H1 (cell line): ENCODE results near the gene PRKD1.

Source experiments
- CBX5 ChIP-seq: fragments of 300-800, 300-1000 bp; sonication (generic); IDR thresholded peaks from 2 replicates; pipeline ENCODE4 v1.7.1; 2016; ENCODE audit warnings: antibody characterized with exemption, low read length, low read depth
- CHD2 ChIP-seq: IDR thresholded peaks from 2 replicates; pipeline ENCODE4 v1.6.1; 2012; ENCODE audit warnings: low read length, improper control_type of control experiment
- CTCF ChIP-seq, 3 experiments: IDR thresholded peaks; 1 replicate in 2 of 3; 2 replicates in 1 of 3; pipeline versions ENCODE4 v1.5.1 to v1.6.1; 2011; ENCODE audit warnings: low read length in 3 of 3, mild to moderate bottlenecking in 3 of 3, inconsistent platforms in 2 of 3, low read depth in 1 of 3, moderate library complexity in 1 of 3; ENCODE audit not compliant: insufficient read depth in 1 of 3; ENCODE audit errors: control extremely low read depth in 1 of 3
- KDM1A ChIP-seq: fragments of 200-600, 300-600 bp; sonication (generic); IDR thresholded peaks from 2 replicates; pipeline ENCODE4 v1.7.1; 2016; ENCODE audit warnings: mild to moderate bottlenecking, low read length, borderline replicate concordance
- MAX ChIP-seq: IDR thresholded peaks from 2 replicates; pipeline ENCODE4 v1.6.1; 2012; ENCODE audit warnings: inconsistent platforms
- NRF1 ChIP-seq: IDR thresholded peaks from 2 replicates; pipeline ENCODE4 v1.6.1; 2011; ENCODE audit warnings: mild to moderate bottlenecking, low read depth, low read length, improper control_type of control experiment
- POLR2AphosphoS5 ChIP-seq: IDR thresholded peaks from 2 replicates; pipeline ENCODE4 v1.6.1; 2011; ENCODE audit warnings: low read depth, low read length

- TF ChIP-seq CBX5 (no peak), CHD2 (no peak), KDM1A (no peak), NRF1 (no peak), POLR2AphosphoS5 (no peak), CTCF (IDR thresholded peaks at IDR 0.05; ENCODE audit: control extremely low read depth in 1 of 3, insufficient read depth in 1 of 3, low read depth in 1 of 3, low read length in 3 of 3) (no peak), MAX (no peak)
Observed at GRCh38 chr14:29898470-29898869, 29.2 kb downstream of the PRKD1 start.
